Measurements from ENCODE around the gene CKAP5. TPM values are rescaled to one million over a fixed set of nuclear protein-coding genes. Genes with fewer than 3 reads are reported as not detected.

CKAP5 gene
- total and polyA plus RNA-seq, 2 experiments from 2014 or later, result 67.9 to 120 TPM

DNA sequence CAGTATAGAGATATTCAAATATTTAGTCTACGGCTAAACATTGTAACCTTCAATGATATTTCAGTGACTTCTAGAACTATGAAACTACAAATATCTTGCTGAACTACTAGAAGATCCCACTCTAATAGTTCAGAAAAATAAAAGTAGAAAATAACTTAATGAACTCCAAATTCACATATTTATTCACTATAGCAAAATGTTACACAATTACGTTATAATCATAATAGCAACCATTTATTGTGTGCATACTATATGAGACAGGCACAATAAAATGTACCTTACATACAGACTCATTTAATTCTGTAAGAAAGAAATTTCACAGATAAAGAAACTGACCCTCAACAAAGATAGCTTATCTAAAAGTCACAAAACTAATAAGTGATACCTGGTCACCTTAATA lies 69.2 kb downstream of the CKAP5 start:
- no peak for TF ChIP-seq CREB1 (CRISPR knock-in tag; IDR thresholded peaks at IDR 0.05; ENCODE audit: low read depth)
- TF ChIP-seq, protein P1, sequence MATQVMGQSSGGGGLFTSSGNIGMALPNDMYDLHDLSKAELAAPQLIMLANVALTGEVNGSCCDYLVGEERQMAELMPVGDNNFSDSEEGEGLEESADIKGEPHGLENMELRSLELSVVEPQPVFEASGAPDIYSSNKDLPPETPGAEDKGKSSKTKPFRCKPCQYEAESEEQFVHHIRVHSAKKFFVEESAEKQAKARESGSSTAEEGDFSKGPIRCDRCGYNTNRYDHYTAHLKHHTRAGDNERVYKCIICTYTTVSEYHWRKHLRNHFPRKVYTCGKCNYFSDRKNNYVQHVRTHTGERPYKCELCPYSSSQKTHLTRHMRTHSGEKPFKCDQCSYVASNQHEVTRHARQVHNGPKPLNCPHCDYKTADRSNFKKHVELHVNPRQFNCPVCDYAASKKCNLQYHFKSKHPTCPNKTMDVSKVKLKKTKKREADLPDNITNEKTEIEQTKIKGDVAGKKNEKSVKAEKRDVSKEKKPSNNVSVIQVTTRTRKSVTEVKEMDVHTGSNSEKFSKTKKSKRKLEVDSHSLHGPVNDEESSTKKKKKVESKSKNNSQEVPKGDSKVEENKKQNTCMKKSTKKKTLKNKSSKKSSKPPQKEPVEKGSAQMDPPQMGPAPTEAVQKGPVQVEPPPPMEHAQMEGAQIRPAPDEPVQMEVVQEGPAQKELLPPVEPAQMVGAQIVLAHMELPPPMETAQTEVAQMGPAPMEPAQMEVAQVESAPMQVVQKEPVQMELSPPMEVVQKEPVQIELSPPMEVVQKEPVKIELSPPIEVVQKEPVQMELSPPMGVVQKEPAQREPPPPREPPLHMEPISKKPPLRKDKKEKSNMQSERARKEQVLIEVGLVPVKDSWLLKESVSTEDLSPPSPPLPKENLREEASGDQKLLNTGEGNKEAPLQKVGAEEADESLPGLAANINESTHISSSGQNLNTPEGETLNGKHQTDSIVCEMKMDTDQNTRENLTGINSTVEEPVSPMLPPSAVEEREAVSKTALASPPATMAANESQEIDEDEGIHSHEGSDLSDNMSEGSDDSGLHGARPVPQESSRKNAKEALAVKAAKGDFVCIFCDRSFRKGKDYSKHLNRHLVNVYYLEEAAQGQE (IDR thresholded peaks at IDR 0.05; ENCODE audit: unreplicated experiment), result no peak
- TF ChIP-seq EZH2 (IDR thresholded peaks at IDR 0.05; ENCODE audit: low read depth, unreplicated experiment), result no peak
- ATAC-seq (no peak), DNase-seq (ENCODE audit: low spot score) (no peak)
- Histone ChIP-seq H3K27ac (ENCODE audit: low read depth) (no peak overlapping the region), H3K79me2 (replicated peaks; ENCODE audit: insufficient read depth) (peaks cover 14% of the 10 kb centered on the region), H3F3A (replicated peaks; ENCODE audit: low read depth) (no peaks in the 10 kb centered on the region), H2AFZ (no peak overlapping the region), H3K4me1 (ENCODE audit: insufficient read depth) (no peaks in the 10 kb centered on the region), H3K4me3 (no peak overlapping the region), H4K20me1 (replicated peaks; ENCODE audit: insufficient read depth) (0 out of 2 replicates have a peak, but pooled peaks cover 18% of the 10 kb centered on the region), H3K9me2 (ENCODE audit: insufficient read depth) (no peaks in the 10 kb centered on the region), H3K4me2 (no peak overlapping the region), H3K36me3 (ENCODE audit: insufficient read depth) (peaks cover 65% of the 10 kb centered on the region), H3K27me3 (ENCODE audit: insufficient read depth) (no peaks in the 10 kb centered on the region)
- Mint-ChIP-seq H3K27me3 (ENCODE audit: insufficient read depth, low read depth, poor library complexity) (peaks cover 4% of the 10 kb centered on the region), H3K36me3 (ENCODE audit: low read depth) (peaks cover 79% of the 10 kb centered on the region), H3K9me3 (no peaks in the 10 kb centered on the region), H3K4me3 (no peak overlapping the region), H3K4me1 (no peaks in the 10 kb centered on the region), H3K27ac (no peak overlapping the region)

DNA sequence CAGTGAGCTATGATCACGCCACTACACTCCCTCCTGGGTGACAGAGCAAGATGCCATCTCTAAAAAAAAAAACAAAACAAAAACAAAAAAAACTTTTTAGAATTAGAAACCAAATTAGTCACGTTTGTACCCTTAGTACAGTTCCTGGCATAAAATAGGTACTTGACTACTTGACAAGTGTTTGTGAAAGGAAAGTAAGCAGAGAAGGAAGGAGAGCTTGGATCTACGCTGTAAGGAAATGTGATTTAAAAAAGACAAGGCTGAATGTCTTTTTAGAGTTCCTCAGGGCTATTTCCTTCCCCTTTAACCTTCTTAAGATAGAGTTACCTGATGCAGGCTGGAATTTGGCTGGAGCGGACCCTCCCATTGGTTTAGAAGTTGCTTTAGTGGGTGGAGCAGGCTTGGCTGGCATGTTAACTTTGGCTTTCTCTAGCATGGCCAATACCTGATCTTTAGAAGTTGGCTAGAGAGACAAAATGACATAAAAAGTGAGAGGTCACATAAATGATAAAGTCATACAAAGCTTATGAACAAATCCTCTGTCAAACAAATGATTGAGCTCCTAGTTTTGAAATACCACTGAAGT lies 76.4 kb downstream of the CKAP5 start:
- Histone ChIP-seq H3K4me2 (no peak overlapping the region), H3K4me3 (no peak overlapping the region), H3K4me1 (ENCODE audit: insufficient read depth) (peaks cover 14% of the 10 kb centered on the region), H2AFZ (no peak overlapping the region), H3K27ac (ENCODE audit: low read depth) (no peak overlapping the region), H4K20me1 (replicated peaks; ENCODE audit: insufficient read depth) (0 out of 2 replicates have a peak, but pooled peaks cover 11% of the 10 kb centered on the region), H3F3A (replicated peaks; ENCODE audit: low read depth) (peaks cover 5% of the 10 kb centered on the region; the same call in 1 of the 2 replicates), H3K27me3 (ENCODE audit: insufficient read depth) (no peaks in the 10 kb centered on the region), H3K9me2 (ENCODE audit: insufficient read depth) (no peaks in the 10 kb centered on the region), H3K79me2 (replicated peaks; ENCODE audit: insufficient read depth) (0 out of 2 replicates have a peak, but pooled peaks cover 4% of the 10 kb centered on the region), H3K36me3 (ENCODE audit: insufficient read depth) (peaks cover 46% of the 10 kb centered on the region)
- Mint-ChIP-seq H3K9me3 (no peaks in the 10 kb centered on the region), H3K4me3 (no peak overlapping the region), H3K36me3 (ENCODE audit: low read depth) (peaks cover 69% of the 10 kb centered on the region), H3K4me1 (peaks cover 17% of the 10 kb centered on the region; the same call in 2 of the 3 replicates), H3K27ac (no peak overlapping the region), H3K27me3 (ENCODE audit: insufficient read depth, low read depth, poor library complexity) (peaks cover 4% of the 10 kb centered on the region)
- no peak for ATAC-seq
- DNase-seq (ENCODE audit: low spot score), result no peak
- no peak for TF ChIP-seq EZH2phosphoT487 (IDR thresholded peaks at IDR 0.05; ENCODE audit: unreplicated experiment)
- TF ChIP-seq, protein P1 (IDR thresholded peaks at IDR 0.05; ENCODE audit: unreplicated experiment), result no peak
- no peak for TF ChIP-seq ZNF114 (CRISPR knock-in tag; IDR thresholded peaks at IDR 0.05)
- no peak for TF ChIP-seq STAT1 (IDR thresholded peaks at IDR 0.05; ENCODE audit: unreplicated experiment)
- TF ChIP-seq ZNF331 (CRISPR knock-in tag; IDR thresholded peaks at IDR 0.05; ENCODE audit: low read depth), result no peak
- no peak for TF ChIP-seq POLR2AphosphoS5 (IDR thresholded peaks at IDR 0.05; ENCODE audit: low read depth)
- TF ChIP-seq, protein P2, sequence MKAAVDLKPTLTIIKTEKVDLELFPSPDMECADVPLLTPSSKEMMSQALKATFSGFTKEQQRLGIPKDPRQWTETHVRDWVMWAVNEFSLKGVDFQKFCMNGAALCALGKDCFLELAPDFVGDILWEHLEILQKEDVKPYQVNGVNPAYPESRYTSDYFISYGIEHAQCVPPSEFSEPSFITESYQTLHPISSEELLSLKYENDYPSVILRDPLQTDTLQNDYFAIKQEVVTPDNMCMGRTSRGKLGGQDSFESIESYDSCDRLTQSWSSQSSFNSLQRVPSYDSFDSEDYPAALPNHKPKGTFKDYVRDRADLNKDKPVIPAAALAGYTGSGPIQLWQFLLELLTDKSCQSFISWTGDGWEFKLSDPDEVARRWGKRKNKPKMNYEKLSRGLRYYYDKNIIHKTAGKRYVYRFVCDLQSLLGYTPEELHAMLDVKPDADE (IDR thresholded peaks at IDR 0.05), result no peak
- no peak for TF ChIP-seq EZH2 (IDR thresholded peaks at IDR 0.05; ENCODE audit: low read depth, unreplicated experiment)
- no peak for TF ChIP-seq CREB1 (CRISPR knock-in tag; IDR thresholded peaks at IDR 0.05; ENCODE audit: low read depth)
- no peak for TF ChIP-seq JUNB (IDR thresholded peaks at IDR 0.05; ENCODE audit: unreplicated experiment)
- TF ChIP-seq, protein P3, sequence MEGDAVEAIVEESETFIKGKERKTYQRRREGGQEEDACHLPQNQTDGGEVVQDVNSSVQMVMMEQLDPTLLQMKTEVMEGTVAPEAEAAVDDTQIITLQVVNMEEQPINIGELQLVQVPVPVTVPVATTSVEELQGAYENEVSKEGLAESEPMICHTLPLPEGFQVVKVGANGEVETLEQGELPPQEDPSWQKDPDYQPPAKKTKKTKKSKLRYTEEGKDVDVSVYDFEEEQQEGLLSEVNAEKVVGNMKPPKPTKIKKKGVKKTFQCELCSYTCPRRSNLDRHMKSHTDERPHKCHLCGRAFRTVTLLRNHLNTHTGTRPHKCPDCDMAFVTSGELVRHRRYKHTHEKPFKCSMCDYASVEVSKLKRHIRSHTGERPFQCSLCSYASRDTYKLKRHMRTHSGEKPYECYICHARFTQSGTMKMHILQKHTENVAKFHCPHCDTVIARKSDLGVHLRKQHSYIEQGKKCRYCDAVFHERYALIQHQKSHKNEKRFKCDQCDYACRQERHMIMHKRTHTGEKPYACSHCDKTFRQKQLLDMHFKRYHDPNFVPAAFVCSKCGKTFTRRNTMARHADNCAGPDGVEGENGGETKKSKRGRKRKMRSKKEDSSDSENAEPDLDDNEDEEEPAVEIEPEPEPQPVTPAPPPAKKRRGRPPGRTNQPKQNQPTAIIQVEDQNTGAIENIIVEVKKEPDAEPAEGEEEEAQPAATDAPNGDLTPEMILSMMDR (conservative IDR thresholded peaks at IDR 0.05; ENCODE audit: low read depth in 2 of 2), result no peak

Measured in GM23338 (cell line).